Cardiac fibroblast (primary cell): ENCODE results near the gene TMEM132E.
A peak's percentile ranks its signal among the peaks of the same experiment; 100 is the strongest.

Experiments used
- DNase-seq, 2 donors: peaks; one replicate each; pipeline versions ENCODE4 v3.0.0 to v3.0.0-alpha.2; 2010; ENCODE audit warnings: low read depth in 2 of 2
- H3K4me3 ChIP-seq, 2 donors: replicated peaks in 1 of 2; 1 replicate in 1 of 2; 2 replicates in 1 of 2; pipeline ENCODE4 v1.5.1; 2011; ENCODE audit warnings: low read depth in 2 of 2, low read length in 2 of 2, mild to moderate bottlenecking in 2 of 2, moderate library complexity in 1 of 2
- CTCF ChIP-seq: IDR thresholded peaks from one replicate; pipeline ENCODE4 v1.5.1; 2011; ENCODE audit warnings: low read depth, mild to moderate bottlenecking, low read length, inconsistent platforms

TMEM132E gene

DNA sequence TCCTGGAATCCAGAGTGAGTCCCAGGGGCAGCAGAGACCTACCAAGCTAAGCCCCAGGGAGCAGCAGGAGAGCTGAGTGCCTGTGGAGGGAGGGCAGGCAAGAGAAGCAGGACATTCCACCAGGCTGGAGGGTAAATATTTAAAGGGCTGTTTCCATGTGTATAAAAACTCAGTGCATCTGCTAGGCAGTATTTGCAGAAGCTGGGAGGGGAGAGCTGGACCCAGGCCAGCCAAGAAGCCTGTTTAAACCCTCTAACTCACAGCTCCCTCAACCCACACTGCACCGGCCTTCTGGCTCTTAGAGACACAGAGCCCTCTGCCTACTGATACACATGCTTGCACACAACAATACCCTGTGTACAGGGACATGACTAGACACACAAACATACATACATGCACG, 22.5 kb upstream of the TMEM132E start:
- H3K4me3 ChIP-seq: no peak overlapping the region
- no peak for DNase-seq
- no peak for TF ChIP-seq CTCF

GRCh38 chr17:34561328-34561727, 18.1 kb upstream of the TMEM132E start:
- no peak overlapping the region for H3K4me3 ChIP-seq
- TF ChIP-seq CTCF: no peak
- no peak for DNase-seq

DNA sequence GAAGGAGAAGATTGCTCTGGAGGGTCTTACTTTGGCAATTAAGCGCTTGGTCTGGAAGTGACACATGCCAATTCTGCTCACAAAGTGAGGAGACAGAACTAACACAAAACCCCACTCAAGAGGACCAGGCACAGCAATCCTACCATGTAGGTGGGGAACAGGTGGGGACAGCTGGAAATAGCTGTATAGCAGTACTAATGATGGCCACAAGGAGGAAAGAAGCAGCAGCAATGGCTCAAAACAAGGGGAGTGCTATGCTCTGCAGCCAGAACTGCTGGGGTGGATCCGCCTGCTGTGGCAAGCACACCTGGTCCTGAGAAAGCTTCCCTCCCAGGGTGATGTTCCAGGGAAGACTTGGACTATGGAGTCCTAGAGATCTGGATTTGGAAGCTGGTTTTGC, 17.0 kb upstream of the TMEM132E start:
- no peak for DNase-seq
- no peak overlapping the region for H3K4me3 ChIP-seq
- TF ChIP-seq CTCF: peak; percentile 30

DNA sequence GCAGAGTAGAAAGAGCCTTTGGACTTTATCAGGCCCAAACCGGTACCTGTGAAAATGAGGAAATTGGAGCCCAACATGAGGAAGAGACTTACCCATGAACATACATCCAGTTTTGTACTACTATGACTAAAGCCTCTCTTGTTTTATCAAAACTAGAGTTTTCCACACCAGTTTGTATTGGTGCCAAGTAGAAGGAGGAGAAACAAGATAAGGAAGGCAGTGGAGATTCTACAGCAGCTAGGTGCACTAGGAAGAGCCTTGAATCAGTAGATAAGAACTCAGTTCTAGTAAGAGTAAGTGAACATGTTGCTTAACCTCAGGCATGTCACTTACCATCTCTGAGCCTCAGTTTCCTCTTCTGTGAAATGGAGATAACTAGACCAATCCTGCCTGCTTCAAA, 13.7 kb upstream of the TMEM132E start:
- no peak for TF ChIP-seq CTCF
- DNase-seq: no peak
- H3K4me3 ChIP-seq: no peak overlapping the region

- TF ChIP-seq CTCF: no peak
- DNase-seq: no peak
- H3K4me3 ChIP-seq: no peak overlapping the region
These were observed 13.2 kb upstream of the TMEM132E start for GRCh38 chr17:34566201-34566600.

- no peak for DNase-seq
- H3K4me3 ChIP-seq: no peak overlapping the region
- TF ChIP-seq CTCF: no peak
These were observed 12.5 kb upstream of the TMEM132E start for GRCh38 chr17:34566873-34567272.

- H3K4me3 ChIP-seq: no peak overlapping the region
- no peak for TF ChIP-seq CTCF
- no peak for DNase-seq
These were observed 11.5 kb upstream of the TMEM132E start for GRCh38 chr17:34567691-34568465.
